DND-41 (cell line): ENCODE results near the gene KAZN.

Experiments used
- ATAC-seq: fragments of 200-7000 bp; cut with Tn5 transposase; 3 replicates; pipeline ENCODE4 v1.9.1; 2021; ENCODE audit warnings: low read depth; ENCODE audit not compliant: insufficient read depth
- DNase-seq: peaks from one replicate; pipeline ENCODE4 v3.0.0-alpha.2; 2020
- H2AFZ ChIP-seq: 2 replicates; pipeline ENCODE4 v1.6.0; 2012; ENCODE audit warnings: low read depth, low read length
- H3K27ac ChIP-seq: 2 replicates; pipeline ENCODE4 v1.5.1; 2012; ENCODE audit warnings: low read length, inconsistent platforms
- H3K27me3 ChIP-seq: fragments of 200-600 bp; sonication (generic); 2 replicates; pipeline ENCODE4 v1.6.0; 2012; ENCODE audit warnings: low read length, mild to moderate bottlenecking, inconsistent platforms; ENCODE audit not compliant: insufficient read depth, poor library complexity
- H3K36me3 ChIP-seq: 2 replicates; pipeline ENCODE4 v1.5.1; 2012; ENCODE audit warnings: low read length, inconsistent platforms; ENCODE audit not compliant: insufficient read depth
- H3K4me1 ChIP-seq: 2 replicates; pipeline ENCODE4 v1.5.1; 2012; ENCODE audit warnings: mild to moderate bottlenecking, low read length; ENCODE audit not compliant: insufficient read depth
- H3K4me2 ChIP-seq: 2 replicates; pipeline ENCODE4 v1.6.0; 2012; ENCODE audit warnings: mild to moderate bottlenecking, moderate library complexity, low read length, inconsistent platforms; ENCODE audit not compliant: insufficient read depth
- H3K4me3 ChIP-seq, 2 experiments: fragments of 200-600 bp in 1 of 2; shearing (Covaris generic) in 1 of 2; 2 replicates each; pipeline ENCODE4 v1.5.1; 2012 to 2016; ENCODE audit warnings: inconsistent platforms in 2 of 2, low read length in 2 of 2, mild to moderate bottlenecking in 2 of 2, low read depth in 1 of 2, moderate library complexity in 1 of 2
- H3K79me2 ChIP-seq: 2 replicates; pipeline ENCODE4 v1.6.0; 2012; ENCODE audit warnings: low read length, inconsistent platforms; ENCODE audit not compliant: insufficient read depth
- H3K9ac ChIP-seq: 2 replicates; pipeline ENCODE4 v1.6.0; 2012; ENCODE audit warnings: low read depth, mild to moderate bottlenecking, inconsistent platforms, low read length, moderate library complexity
- H3K9me3 ChIP-seq: 2 replicates; pipeline ENCODE4 v1.5.1; 2012; ENCODE audit warnings: low read length, moderate library complexity, mild to moderate bottlenecking, inconsistent platforms; ENCODE audit not compliant: insufficient read depth, severe bottlenecking
- H4K20me1 ChIP-seq: 2 replicates; pipeline ENCODE4 v1.6.0; 2012; ENCODE audit warnings: low read length; ENCODE audit not compliant: insufficient read depth
- EZH2 ChIP-seq: IDR thresholded peaks from 3 replicates; pipeline ENCODE4 v1.6.1; 2012; ENCODE audit warnings: borderline replicate concordance, low read depth, mild to moderate bottlenecking, moderate library complexity, low read length, inconsistent platforms; ENCODE audit not compliant: severe bottlenecking
- TF ChIP-seq, protein P1 (sequence below): IDR thresholded peaks from 2 replicates; pipeline ENCODE4 v1.5.1; 2012; ENCODE audit warnings: borderline replicate concordance, low read length, moderate library complexity, mild to moderate bottlenecking; ENCODE audit not compliant: poor library complexity, severe bottlenecking; ENCODE audit errors: extremely low read depth

Gene KAZN

DNA sequence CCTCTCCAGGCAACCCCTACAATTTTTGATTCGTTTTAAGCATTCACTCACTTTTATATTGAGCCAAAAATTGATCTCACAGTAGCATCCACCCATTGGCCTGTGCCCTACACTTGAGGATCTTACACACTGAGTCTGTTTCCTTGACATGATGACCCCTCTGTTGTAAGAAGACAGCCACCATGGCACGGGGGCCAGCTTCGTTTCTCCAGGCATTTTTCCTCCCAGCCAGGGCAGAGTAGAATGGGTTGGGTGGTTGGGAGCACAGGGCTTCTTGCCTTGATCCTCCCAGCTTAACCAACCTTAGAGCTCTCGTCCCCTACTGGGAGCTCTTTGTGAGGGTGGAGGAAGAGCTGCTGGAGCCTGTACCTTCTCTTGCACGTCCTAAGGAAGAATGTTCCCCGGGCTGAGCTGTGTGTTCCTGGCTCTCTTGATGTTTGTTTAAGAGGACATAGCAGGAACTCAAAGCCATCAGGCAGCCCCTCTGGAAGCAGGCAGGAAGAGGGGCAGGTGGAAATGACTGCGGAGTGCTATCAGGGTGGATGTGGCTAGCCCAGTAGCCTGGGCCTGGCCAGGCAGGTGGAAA is 341.9 kb downstream of the KAZN start:
- no peak for ATAC-seq
- no peak overlapping the region for H3K27ac ChIP-seq
- no peaks in the 10 kb centered on the region for H3K27me3 ChIP-seq
- no peaks in the 10 kb centered on the region; the same call in 1 of the 2 replicates for H3K36me3 ChIP-seq
- H3K4me2 ChIP-seq = no peak overlapping the region
- H2AFZ ChIP-seq = no peak overlapping the region
- DNase-seq = no peak
- no peak overlapping the region for H3K4me3 ChIP-seq
- no peak overlapping the region for H3K9ac ChIP-seq
- TF ChIP-seq, protein P1, sequence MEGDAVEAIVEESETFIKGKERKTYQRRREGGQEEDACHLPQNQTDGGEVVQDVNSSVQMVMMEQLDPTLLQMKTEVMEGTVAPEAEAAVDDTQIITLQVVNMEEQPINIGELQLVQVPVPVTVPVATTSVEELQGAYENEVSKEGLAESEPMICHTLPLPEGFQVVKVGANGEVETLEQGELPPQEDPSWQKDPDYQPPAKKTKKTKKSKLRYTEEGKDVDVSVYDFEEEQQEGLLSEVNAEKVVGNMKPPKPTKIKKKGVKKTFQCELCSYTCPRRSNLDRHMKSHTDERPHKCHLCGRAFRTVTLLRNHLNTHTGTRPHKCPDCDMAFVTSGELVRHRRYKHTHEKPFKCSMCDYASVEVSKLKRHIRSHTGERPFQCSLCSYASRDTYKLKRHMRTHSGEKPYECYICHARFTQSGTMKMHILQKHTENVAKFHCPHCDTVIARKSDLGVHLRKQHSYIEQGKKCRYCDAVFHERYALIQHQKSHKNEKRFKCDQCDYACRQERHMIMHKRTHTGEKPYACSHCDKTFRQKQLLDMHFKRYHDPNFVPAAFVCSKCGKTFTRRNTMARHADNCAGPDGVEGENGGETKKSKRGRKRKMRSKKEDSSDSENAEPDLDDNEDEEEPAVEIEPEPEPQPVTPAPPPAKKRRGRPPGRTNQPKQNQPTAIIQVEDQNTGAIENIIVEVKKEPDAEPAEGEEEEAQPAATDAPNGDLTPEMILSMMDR = no peak
- no peak for TF ChIP-seq EZH2
- H3K4me1 ChIP-seq = no peaks in the 10 kb centered on the region
- H4K20me1 ChIP-seq = peaks cover 65% of the 10 kb centered on the region
- peaks cover 27% of the 10 kb centered on the region for H3K79me2 ChIP-seq
- no peaks in the 10 kb centered on the region for H3K9me3 ChIP-seq

DNA sequence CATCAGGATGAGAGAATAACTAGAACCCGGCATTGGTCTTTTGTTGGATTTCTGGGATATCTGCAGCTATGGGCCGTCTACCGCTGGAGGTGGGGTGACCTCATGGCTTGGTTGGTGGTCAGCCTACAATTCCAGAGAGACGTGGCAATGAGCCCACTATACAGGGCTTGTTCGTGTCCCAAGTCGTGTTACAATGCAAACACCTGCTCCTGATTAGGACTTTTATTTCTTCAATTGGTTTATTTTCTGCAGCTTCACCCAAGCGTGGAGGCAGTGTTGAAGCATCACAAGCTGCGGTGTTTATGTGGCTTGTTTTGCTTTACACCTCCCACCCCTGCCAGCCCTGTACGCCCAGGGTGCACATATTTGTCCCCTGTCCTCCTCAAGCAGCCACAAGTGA is 343.4 kb downstream of the KAZN start:
- no peaks in the 10 kb centered on the region for H3K4me1 ChIP-seq
- no peaks in the 10 kb centered on the region for H3K9me3 ChIP-seq
- no peak for TF ChIP-seq EZH2
- TF ChIP-seq, protein P1 = no peak
- H3K36me3 ChIP-seq = no peaks in the 10 kb centered on the region; the same call in 1 of the 2 replicates
- no peak overlapping the region for H3K4me2 ChIP-seq
- H2AFZ ChIP-seq = no peak overlapping the region
- peaks cover 51% of the 10 kb centered on the region for H4K20me1 ChIP-seq
- no peak for ATAC-seq
- H3K4me3 ChIP-seq = no peak overlapping the region
- no peak overlapping the region for H3K9ac ChIP-seq
- H3K79me2 ChIP-seq = peaks cover 27% of the 10 kb centered on the region
- H3K27me3 ChIP-seq = no peaks in the 10 kb centered on the region
- H3K27ac ChIP-seq = no peak overlapping the region
- DNase-seq = no peak

DNA sequence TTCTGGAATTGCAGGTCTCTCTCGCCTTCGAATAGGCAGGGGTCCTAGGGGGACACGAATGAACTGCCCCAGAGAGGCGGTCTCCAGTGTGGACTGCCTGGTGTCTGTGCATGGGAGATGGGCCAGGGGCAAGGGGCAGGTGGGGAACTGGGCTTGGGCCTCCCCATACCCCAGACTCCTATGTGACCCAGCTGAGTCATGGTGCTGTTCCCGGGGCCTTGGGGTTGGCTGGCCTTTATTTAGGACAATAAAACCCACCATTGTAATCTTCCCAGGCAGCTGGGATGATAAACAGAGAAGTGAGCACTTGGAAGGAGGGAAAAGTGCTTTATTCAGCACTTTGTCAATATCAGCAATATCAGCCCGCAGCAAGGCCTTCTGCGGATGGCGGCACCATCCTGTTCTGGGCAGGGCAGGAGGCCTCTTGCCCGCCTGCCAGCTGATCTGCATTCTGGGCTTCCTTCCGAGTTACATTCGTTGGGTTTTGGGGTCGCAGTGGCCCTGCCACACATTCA is 346.0 kb downstream of the KAZN start:
- Histone ChIP-seq H2AFZ (no peak overlapping the region), H3K4me1 (no peaks in the 10 kb centered on the region), H3K27me3 (no peaks in the 10 kb centered on the region), H3K9me3 (no peaks in the 10 kb centered on the region), H4K20me1 (peaks cover 51% of the 10 kb centered on the region), H3K27ac (no peak overlapping the region), H3K79me2 (peaks cover 27% of the 10 kb centered on the region), H3K4me2 (no peak overlapping the region), H3K4me3 (no peak overlapping the region), H3K36me3 (no peaks in the 10 kb centered on the region; the same call in 1 of the 2 replicates), H3K9ac (no peak overlapping the region)
- TF ChIP-seq, protein P1 = no peak
- TF ChIP-seq EZH2 = no peak
- no peak for ATAC-seq
- DNase-seq = no peak
